GM12864 (cell line): Measurements from ENCODE around the gene BLOC1S6.

ENCODE experiments used
- DNase-seq: peaks from one replicate; pipeline ENCODE4 v3.0.0-alpha.2; 2011; ENCODE audit warnings: low read depth
- H3K4me3 ChIP-seq: 2 replicates; pipeline ENCODE4 v1.5.1; 2011; ENCODE audit warnings: mild to moderate bottlenecking, low read depth, low read length, control low read depth
- TF ChIP-seq, protein P1 (sequence below): IDR thresholded peaks from 2 replicates; pipeline ENCODE4 v1.5.1; 2011; ENCODE audit warnings: low read depth, mild to moderate bottlenecking, moderate library complexity, low read length, control low read depth, inconsistent platforms; ENCODE audit errors: missing control alignments

The BLOC1S6 gene

GRCh38 chr15:45628136-45628535 is 41.0 kb downstream of the BLOC1S6 start:
- TF ChIP-seq, protein P1, sequence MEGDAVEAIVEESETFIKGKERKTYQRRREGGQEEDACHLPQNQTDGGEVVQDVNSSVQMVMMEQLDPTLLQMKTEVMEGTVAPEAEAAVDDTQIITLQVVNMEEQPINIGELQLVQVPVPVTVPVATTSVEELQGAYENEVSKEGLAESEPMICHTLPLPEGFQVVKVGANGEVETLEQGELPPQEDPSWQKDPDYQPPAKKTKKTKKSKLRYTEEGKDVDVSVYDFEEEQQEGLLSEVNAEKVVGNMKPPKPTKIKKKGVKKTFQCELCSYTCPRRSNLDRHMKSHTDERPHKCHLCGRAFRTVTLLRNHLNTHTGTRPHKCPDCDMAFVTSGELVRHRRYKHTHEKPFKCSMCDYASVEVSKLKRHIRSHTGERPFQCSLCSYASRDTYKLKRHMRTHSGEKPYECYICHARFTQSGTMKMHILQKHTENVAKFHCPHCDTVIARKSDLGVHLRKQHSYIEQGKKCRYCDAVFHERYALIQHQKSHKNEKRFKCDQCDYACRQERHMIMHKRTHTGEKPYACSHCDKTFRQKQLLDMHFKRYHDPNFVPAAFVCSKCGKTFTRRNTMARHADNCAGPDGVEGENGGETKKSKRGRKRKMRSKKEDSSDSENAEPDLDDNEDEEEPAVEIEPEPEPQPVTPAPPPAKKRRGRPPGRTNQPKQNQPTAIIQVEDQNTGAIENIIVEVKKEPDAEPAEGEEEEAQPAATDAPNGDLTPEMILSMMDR, result no peak
- H3K4me3 ChIP-seq, result no peak overlapping the region
- DNase-seq, result no peak

DNA sequence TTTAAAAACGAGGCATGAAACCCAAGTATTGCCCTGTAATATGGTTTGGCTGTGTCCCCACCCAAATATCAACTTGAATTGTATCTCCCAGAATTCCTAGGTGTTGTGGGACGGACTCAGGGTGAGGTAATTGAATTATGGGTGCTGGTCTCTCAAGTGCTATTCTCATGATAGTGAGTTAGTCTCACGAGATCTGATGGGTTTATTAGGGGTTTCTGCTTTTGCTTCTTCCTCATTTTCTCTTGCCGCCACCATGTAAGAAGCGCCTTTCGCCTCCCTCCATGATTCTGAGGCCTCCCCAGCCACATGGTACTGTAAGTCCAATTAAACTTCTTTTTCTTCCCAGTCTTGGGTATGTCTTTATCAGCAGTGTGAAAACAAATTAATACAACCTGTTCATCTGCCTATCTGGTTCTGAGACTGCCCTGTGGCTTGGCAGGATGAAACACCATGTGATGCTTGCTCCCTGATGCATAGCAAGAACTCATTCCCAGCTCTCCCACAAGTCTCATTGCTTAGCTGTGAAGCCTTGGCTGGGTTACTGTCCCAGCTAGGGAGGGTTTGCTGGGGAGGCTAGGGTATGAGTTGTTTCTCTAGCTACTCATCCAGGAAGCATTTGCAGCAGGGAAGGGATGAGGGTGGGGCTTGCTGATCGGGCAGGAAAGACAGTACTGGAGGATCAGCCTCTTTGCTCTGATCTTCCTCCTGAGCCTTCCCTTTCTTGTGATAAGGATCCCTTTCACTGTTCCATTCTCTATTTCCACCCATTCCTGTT is 43.9 kb downstream of the BLOC1S6 start:
- H3K4me3 ChIP-seq, result no peak overlapping the region
- no peak for DNase-seq
- TF ChIP-seq, protein P1, result no peak

DNA sequence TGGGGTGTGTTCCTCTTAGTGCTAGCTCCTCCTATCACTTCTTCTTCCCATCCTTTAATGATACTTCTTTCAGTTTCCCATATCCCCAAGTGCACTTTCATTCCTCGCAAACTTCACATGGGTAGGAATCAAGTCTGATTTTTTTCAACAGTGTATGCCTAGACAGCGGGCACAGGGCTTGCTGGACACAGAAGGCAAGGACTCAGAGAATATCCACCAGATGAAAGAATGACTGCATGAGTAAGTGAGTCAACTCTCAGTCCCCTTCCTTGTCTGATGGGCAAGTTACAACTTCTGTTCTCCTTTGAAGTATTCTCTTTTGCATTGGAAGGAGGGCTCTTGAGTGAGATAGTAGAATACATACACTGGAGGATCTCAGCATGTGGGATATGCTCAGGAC is 44.6 kb downstream of the BLOC1S6 start:
- no peak overlapping the region for H3K4me3 ChIP-seq
- TF ChIP-seq, protein P1, result no peak
- DNase-seq, result no peak

GRCh38 chr15:45634432-45635190 is 47.4 kb downstream of the BLOC1S6 start, which contains the start of gene SQOR:
TSS of gene SQOR (plus strand) at chr15:45635029. CDS start at chr15:45658924, 23,895 bp downstream.
- DNase-seq, result peak; percentile 48
- TF ChIP-seq, protein P1, result no peak
- peak within 1 kb of the TSS; percentile 78 for H3K4me3 ChIP-seq

GRCh38 chr15:45635191-45635638 is 48.0 kb downstream of the BLOC1S6 start:
- peak; percentile 29 for DNase-seq
- peak overlapping the region; percentile 78 for H3K4me3 ChIP-seq
- TF ChIP-seq, protein P1, result peak; percentile 67

GRCh38 chr15:45635763-45636292 is 48.6 kb downstream of the BLOC1S6 start:
- DNase-seq, result no peak
- TF ChIP-seq, protein P1, result no peak
- peak overlapping the region; percentile 78 for H3K4me3 ChIP-seq
